Hepatocyte (in vitro differentiated cells): Measurements from ENCODE around the gene BUB1B. TPM values are rescaled to one million over a fixed set of nuclear protein-coding genes. Genes with fewer than 3 reads are reported as not detected.

Experiments
- DNase-seq: peaks from one replicate; pipeline ENCODE4 v3.0.0-alpha.2; 2016; ENCODE audit warnings: low spot score
- H2AFZ ChIP-seq: fragments of 200-600 bp; sonication (generic); 2 replicates; pipeline ENCODE4 v1.6.0; 2016; ENCODE audit warnings: antibody characterized with exemption, mild to moderate bottlenecking
- H3K27ac ChIP-seq: fragments of 200-600 bp; sonication (generic); 2 replicates; pipeline ENCODE4 v1.5.1; 2016; ENCODE audit warnings: mild to moderate bottlenecking
- H3K27me3 ChIP-seq: fragments of 200-600 bp; sonication (generic); 2 replicates; pipeline ENCODE4 v1.6.1; 2016
- H3K36me3 ChIP-seq: fragments of 200-600 bp; sonication (generic); replicated peaks from 2 replicates; pipeline ENCODE4 v1.5.1; 2016; ENCODE audit warnings: low read depth; ENCODE audit not compliant: insufficient read depth
- H3K4me1 ChIP-seq: fragments of 200-600 bp; sonication (generic); 2 replicates; pipeline ENCODE4 v1.5.1; 2016; ENCODE audit warnings: mild to moderate bottlenecking, moderate library complexity; ENCODE audit not compliant: insufficient read depth
- H3K4me2 ChIP-seq: fragments of 200-600 bp; sonication (generic); 2 replicates; pipeline ENCODE4 v1.6.0; 2016
- H3K4me3 ChIP-seq: fragments of 200-600 bp; sonication (generic); 2 replicates; pipeline ENCODE4 v1.5.1; 2016; ENCODE audit warnings: mild to moderate bottlenecking
- H3K79me2 ChIP-seq: fragments of 200-600 bp; sonication (generic); 2 replicates; pipeline ENCODE4 v1.6.0; 2017; ENCODE audit warnings: mild to moderate bottlenecking
- H3K9me2 ChIP-seq: fragments of 200-600 bp; sonication (generic); replicated peaks from 2 replicates; pipeline ENCODE4 v1.6.0; 2017; ENCODE audit warnings: mild to moderate bottlenecking; ENCODE audit not compliant: insufficient read depth
- H3K9me3 ChIP-seq: fragments of 200-600 bp; sonication (generic); 2 replicates; pipeline ENCODE4 v1.5.1; 2016; ENCODE audit warnings: low read depth, mild to moderate bottlenecking
- H4K20me1 ChIP-seq: fragments of 200-600 bp; sonication (generic); 2 replicates; pipeline ENCODE4 v1.6.0; 2016; ENCODE audit warnings: mild to moderate bottlenecking; ENCODE audit not compliant: insufficient read depth, poor library complexity, severe bottlenecking
- EZH2 ChIP-seq: fragments of 200-600 bp; sonication (generic); IDR thresholded peaks from 2 replicates; pipeline ENCODE4 v1.6.1; 2016; ENCODE audit warnings: antibody characterized with exemption, mild to moderate bottlenecking, borderline replicate concordance
- EZH2phosphoT487 ChIP-seq: fragments of 200-600 bp; sonication (generic); IDR thresholded peaks from one replicate; pipeline ENCODE4 v1.6.1; 2018; ENCODE audit warnings: antibody characterized with exemption, mild to moderate bottlenecking, low read depth, moderate library complexity; ENCODE audit not compliant: unreplicated experiment, severe bottlenecking
- WGBS: methylation state at CpG from one replicate; pipeline ENCODE4 v1.1.6; 2016; ENCODE audit warnings: low lambda C conversion rate; ENCODE audit errors: missing lambda C conversion rate; 5-methylcytosine and 5-hydroxymethylcytosine counted together
- polyA plus RNA-seq: library from polyadenylated mRNA; unstranded; fragments of >200 nt; fragmentation: Nextera tagmentation; extraction: Ambion mirVana; gene quantifications from 2 replicates; pipeline ENCODE4 v1.2.1, GENCODE V29; 2016
- total RNA-seq: library from RNA; depleted of rRNA; stranded (reverse); fragments of >200 nt; gene quantifications from 2 replicates; pipeline ENCODE4 v1.2.3, GENCODE V29; 2014
- TF ChIP-seq, protein P1 (sequence below): fragments of 200-600 bp; sonication (generic); IDR thresholded peaks from 2 replicates; pipeline ENCODE4 v1.5.1; 2016; ENCODE audit warnings: antibody characterized with exemption, mild to moderate bottlenecking; ENCODE audit not compliant: poor library complexity

BUB1B gene
- total and polyA plus RNA-seq, 2 experiments from 2014 or later = 5.3 to 11.9 TPM

- no peaks in the 10 kb centered on the region for H4K20me1 ChIP-seq
- 93% methylated on average over 1 of the region's 1 CpG for WGBS
- H3K27me3 ChIP-seq = no peaks in the 10 kb centered on the region
- no peak overlapping the region for H2AFZ ChIP-seq
- no peaks in the 10 kb centered on the region for H3K4me1 ChIP-seq
- H3K4me3 ChIP-seq = no peak overlapping the region
- H3K36me3 ChIP-seq = no peaks in the 10 kb centered on the region
- H3K9me3 ChIP-seq = no peaks in the 10 kb centered on the region
- DNase-seq = no peak
- no peak overlapping the region for H3K4me2 ChIP-seq
- TF ChIP-seq, protein P1, sequence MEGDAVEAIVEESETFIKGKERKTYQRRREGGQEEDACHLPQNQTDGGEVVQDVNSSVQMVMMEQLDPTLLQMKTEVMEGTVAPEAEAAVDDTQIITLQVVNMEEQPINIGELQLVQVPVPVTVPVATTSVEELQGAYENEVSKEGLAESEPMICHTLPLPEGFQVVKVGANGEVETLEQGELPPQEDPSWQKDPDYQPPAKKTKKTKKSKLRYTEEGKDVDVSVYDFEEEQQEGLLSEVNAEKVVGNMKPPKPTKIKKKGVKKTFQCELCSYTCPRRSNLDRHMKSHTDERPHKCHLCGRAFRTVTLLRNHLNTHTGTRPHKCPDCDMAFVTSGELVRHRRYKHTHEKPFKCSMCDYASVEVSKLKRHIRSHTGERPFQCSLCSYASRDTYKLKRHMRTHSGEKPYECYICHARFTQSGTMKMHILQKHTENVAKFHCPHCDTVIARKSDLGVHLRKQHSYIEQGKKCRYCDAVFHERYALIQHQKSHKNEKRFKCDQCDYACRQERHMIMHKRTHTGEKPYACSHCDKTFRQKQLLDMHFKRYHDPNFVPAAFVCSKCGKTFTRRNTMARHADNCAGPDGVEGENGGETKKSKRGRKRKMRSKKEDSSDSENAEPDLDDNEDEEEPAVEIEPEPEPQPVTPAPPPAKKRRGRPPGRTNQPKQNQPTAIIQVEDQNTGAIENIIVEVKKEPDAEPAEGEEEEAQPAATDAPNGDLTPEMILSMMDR = no peak
- no peak for TF ChIP-seq EZH2
- no peak for TF ChIP-seq EZH2phosphoT487
- no peaks in the 10 kb centered on the region for H3K79me2 ChIP-seq
- no peak overlapping the region for H3K27ac ChIP-seq
- H3K9me2 ChIP-seq = no peaks in the 10 kb centered on the region
Observed at GRCh38 chr15:40229956-40230355, 69.1 kb downstream of the BUB1B start.

DNA sequence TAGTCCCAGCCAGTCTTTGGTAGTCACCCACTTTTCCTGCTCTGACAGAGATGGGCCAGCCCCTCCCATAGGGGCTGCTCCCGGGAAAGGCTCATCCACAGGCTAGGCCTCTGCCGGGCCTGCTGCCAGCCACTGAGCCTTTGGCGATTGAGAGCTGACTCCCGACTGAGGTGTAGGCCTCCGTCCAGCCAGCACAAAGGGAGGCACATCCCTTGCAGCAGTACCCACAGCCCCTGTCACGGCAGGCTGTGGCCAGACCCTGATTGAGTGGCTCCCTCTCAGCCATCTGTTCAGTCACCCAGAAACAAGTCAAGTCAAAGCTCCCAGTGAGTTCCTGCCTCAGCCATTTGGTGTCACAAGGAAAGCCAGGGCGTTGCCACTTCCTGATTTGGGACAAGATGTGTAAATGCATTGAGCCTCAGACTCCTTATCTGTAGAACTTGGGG, 71.8 kb downstream of the BUB1B start:
- Histone ChIP-seq H3K36me3 (no peaks in the 10 kb centered on the region), H3K4me1 (no peaks in the 10 kb centered on the region), H3K9me2 (no peaks in the 10 kb centered on the region), H2AFZ (no peak overlapping the region), H3K79me2 (no peaks in the 10 kb centered on the region), H3K27me3 (no peaks in the 10 kb centered on the region), H3K4me3 (no peak overlapping the region), H3K9me3 (no peaks in the 10 kb centered on the region), H4K20me1 (no peaks in the 10 kb centered on the region), H3K27ac (no peak overlapping the region), H3K4me2 (no peak overlapping the region)
- 80% methylated on average over 7 of the region's 7 CpGs for WGBS
- peak; percentile 2 for DNase-seq
- TF ChIP-seq EZH2 = no peak
- TF ChIP-seq, protein P1 = no peak
- no peak for TF ChIP-seq EZH2phosphoT487

- Histone ChIP-seq H3K79me2 (no peaks in the 10 kb centered on the region), H3K9me3 (no peaks in the 10 kb centered on the region), H3K4me1 (peaks cover 6% of the 10 kb centered on the region), H3K36me3 (no peaks in the 10 kb centered on the region), H3K9me2 (no peaks in the 10 kb centered on the region), H3K4me3 (no peak overlapping the region), H2AFZ (no peak overlapping the region), H3K4me2 (no peak overlapping the region), H3K27me3 (no peaks in the 10 kb centered on the region), H3K27ac (no peak overlapping the region), H4K20me1 (no peaks in the 10 kb centered on the region)
- WGBS = 93% methylated on average over 11 of the region's 11 CpGs
- DNase-seq = peak; percentile 5
- TF ChIP-seq EZH2 (no peak), EZH2phosphoT487 (no peak)
- TF ChIP-seq, protein P1 = no peak
Observed at GRCh38 chr15:40233727-40234577, 73.1 kb downstream of the BUB1B start.
